ENCODE data around the gene TCERG1L.

Gene TCERG1L

GRCh38 chr10:131126321-131127137 lies 185.0 kb downstream of the TCERG1L start:
- DNase-seq (ENCODE audit: low read depth in 2 of 2) = no peak

- no peak for DNase-seq (ENCODE audit: low read depth in 2 of 2)
Measured at GRCh38 chr10:131125511-131126225, 185.9 kb downstream of the TCERG1L start.

- no peak for DNase-seq (ENCODE audit: low read depth in 2 of 2)
Measured at GRCh38 chr10:131124945-131125344, 186.6 kb downstream of the TCERG1L start.

GRCh38 chr10:131123496-131123895 lies 188.0 kb downstream of the TCERG1L start:
- DNase-seq (ENCODE audit: low read depth in 2 of 2) = no peak

- no peak for DNase-seq (ENCODE audit: low read depth in 2 of 2)
Measured at GRCh38 chr10:131121511-131122035, 189.9 kb downstream of the TCERG1L start.

GRCh38 chr10:131119626-131120355 lies 191.7 kb downstream of the TCERG1L start:
- DNase-seq (ENCODE audit: low read depth in 2 of 2) = no peak

- no peak for DNase-seq (ENCODE audit: low read depth in 2 of 2)
Measured at GRCh38 chr10:131117416-131118212, 193.9 kb downstream of the TCERG1L start.

- DNase-seq (ENCODE audit: low read depth in 2 of 2) = no peak
Measured at GRCh38 chr10:131116991-131117375, 194.5 kb downstream of the TCERG1L start.

GRCh38 chr10:131116216-131116990 lies 195.1 kb downstream of the TCERG1L start:
- DNase-seq (ENCODE audit: low read depth in 2 of 2) = no peak

- no peak for DNase-seq (ENCODE audit: low read depth in 2 of 2)
Measured at GRCh38 chr10:131115801-131116200, 195.7 kb downstream of the TCERG1L start.

GRCh38 chr10:131115321-131115720 lies 196.2 kb downstream of the TCERG1L start:
- no peak for DNase-seq (ENCODE audit: low read depth in 2 of 2)

- no peak for DNase-seq (ENCODE audit: low read depth in 2 of 2)
Measured at GRCh38 chr10:131114846-131115245, 196.7 kb downstream of the TCERG1L start.

- DNase-seq (ENCODE audit: low read depth in 2 of 2) = no peak
Measured at GRCh38 chr10:131113709-131114291, 197.7 kb downstream of the TCERG1L start.

GRCh38 chr10:131113165-131113564 lies 198.4 kb downstream of the TCERG1L start:
- DNase-seq (ENCODE audit: low read depth in 2 of 2) = no peak

GRCh38 chr10:131112691-131113090 lies 198.8 kb downstream of the TCERG1L start:
- no peak for DNase-seq (ENCODE audit: low read depth in 2 of 2)

GRCh38 chr10:131111471-131112080 lies 199.9 kb downstream of the TCERG1L start:
- no peak for DNase-seq (ENCODE audit: low read depth in 2 of 2)

- DNase-seq (ENCODE audit: low read depth in 2 of 2) = no peak
Measured at GRCh38 chr10:131111007-131111406, 200.5 kb downstream of the TCERG1L start.

- DNase-seq (ENCODE audit: low read depth in 2 of 2) = no peak
Measured at GRCh38 chr10:131110241-131110783, 201.2 kb downstream of the TCERG1L start.

- no peak for DNase-seq (ENCODE audit: low read depth in 2 of 2)
Measured at GRCh38 chr10:131109726-131110125, 201.8 kb downstream of the TCERG1L start.
